Measurements from ENCODE around the gene BCAR3. TPM values are rescaled to one million over a fixed set of nuclear protein-coding genes. Genes with fewer than 3 reads are reported as not detected.

The BCAR3 gene
- total RNA-seq, 2 experiments from 2014 or later, result 0.66 to 0.72 TPM

DNA sequence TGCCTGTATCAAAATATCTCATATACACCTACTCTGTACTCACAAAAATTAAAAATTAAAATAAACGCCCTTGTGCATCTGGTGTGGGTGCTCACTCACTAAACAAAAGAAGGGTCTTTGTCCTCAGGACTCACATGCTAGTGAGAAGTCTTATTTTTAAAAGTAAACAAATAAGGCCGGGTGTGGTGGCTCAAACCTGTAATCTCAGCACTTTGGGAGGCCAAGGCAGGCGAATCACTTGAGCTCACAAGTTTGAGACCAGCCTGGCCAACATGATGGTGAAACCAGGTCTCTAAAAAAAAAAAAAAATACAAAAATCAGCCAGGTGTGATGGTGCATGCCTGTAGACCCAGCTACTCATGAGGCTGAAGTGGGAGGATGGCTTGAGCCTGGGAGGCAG lies 51.5 kb downstream of the BCAR3 start:
- Mint-ChIP-seq H3K9me3 (no peaks in the 10 kb centered on the region), H3K27me3 (no peaks in the 10 kb centered on the region), H3K27ac (no peak overlapping the region), H3K4me1 (no peaks in the 10 kb centered on the region), H3K4me3 (no peak overlapping the region), H3K36me3 (no peaks in the 10 kb centered on the region)
- DNase-seq, result no peak

DNA sequence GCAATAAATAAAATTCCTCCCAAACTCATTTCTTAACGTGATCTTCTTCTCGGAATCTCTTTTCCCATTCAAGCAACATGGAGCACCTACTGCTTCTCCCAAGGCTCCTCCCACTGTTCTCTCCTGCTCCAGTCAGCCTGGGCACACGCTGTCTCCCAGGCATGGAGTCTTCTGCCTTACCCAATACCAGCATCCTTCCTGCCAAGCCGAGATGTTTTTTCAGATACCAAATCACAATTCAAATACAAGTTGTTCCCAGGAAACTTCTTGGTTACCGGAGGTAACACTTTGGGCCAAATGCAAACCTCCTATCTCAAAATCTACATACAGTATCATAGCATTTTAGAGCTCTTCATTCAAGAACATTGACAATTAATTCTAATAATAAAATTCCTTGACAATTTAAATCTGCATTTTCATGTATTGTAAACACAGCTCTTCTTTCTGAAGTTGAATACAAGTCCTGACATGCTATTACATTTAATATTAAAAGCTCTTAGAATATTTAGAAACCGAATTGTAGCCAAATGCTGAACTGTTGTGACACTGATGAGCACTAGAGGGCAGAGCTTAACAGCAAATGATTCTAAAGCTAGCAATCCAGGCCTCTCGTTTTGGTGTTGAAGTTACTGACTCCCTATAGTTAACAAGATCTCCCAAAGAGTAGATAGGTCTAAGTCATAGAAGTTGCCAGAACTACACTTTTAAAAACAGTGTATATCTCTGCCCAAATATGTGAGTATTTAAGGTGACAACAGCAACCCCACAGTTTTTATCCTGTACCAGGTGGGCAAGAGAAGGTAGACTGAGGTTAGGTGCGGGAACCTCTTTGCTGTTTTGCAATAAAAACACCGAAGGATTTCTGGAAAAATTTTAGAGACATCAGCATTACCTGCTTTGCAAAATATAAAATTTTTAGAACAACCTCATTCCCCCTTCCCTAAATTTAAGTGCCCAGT lies 52.3 kb downstream of the BCAR3 start:
- Mint-ChIP-seq H3K36me3 (no peaks in the 10 kb centered on the region), H3K27ac (no peak overlapping the region), H3K27me3 (no peaks in the 10 kb centered on the region), H3K4me1 (no peaks in the 10 kb centered on the region), H3K9me3 (no peaks in the 10 kb centered on the region), H3K4me3 (no peak overlapping the region)
- DNase-seq, result peak; percentile 31

DNA sequence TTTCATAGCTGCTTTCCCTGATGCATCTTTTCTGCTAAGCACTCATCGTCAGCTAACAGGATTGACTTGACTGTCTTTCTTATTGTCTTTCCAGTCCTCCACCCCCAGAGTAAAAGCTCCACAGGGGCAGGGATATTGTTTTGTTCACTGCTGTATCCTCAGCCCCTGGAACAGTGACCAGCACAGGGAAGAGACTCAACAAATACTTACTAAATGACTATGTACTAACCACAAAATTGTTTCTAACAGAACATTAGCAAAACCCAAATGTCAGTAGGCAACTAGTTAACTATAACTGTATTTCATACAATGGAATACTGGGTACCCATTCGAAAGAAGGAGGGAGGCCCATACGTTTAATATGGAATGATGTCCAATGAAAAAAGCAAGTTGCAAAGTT lies 53.0 kb downstream of the BCAR3 start:
- H3K9me3 Mint-ChIP-seq, result no peaks in the 10 kb centered on the region
- H3K4me3 Mint-ChIP-seq, result no peak overlapping the region
- DNase-seq, result no peak
- no peaks in the 10 kb centered on the region for H3K36me3 Mint-ChIP-seq
- H3K4me1 Mint-ChIP-seq, result no peaks in the 10 kb centered on the region
- no peaks in the 10 kb centered on the region for H3K27me3 Mint-ChIP-seq
- H3K27ac Mint-ChIP-seq, result no peak overlapping the region

DNA sequence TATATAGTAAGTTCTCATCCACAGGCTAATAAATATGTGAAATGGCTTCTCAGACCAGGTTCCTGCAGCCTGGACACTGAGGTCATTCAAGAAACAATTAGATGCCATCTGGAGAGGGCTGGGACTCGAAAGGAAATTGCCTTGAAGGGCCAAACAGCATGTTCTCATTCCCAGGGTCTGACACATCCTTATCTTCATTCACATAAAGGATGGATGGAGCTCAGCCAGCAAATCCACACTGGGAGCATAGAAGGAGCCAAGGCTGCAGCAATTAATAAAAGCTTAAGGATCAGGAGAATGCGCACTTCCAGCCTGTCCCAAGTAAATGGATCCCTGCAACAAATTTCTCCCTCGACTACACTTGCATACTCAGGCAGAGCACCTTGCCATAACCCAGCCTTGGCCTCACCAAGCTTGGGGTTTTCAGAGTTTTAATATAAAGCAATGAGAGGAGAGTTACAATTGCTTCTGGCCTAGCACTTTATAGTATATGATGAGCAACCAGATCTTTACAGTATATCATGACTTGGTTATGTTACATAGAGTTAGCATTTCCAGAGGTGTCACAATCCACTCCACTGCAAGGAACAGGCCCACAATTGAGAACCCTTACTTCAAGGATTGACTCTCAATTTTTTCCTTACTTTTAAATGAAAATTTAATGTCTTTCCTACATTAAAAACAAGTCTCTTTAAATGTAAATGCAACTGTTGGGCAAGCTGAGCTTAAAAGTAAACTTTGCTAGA lies 55.9 kb downstream of the BCAR3 start:
- H3K4me1 Mint-ChIP-seq, result no peaks in the 10 kb centered on the region
- H3K4me3 Mint-ChIP-seq, result no peak overlapping the region
- H3K27me3 Mint-ChIP-seq, result no peaks in the 10 kb centered on the region
- no peaks in the 10 kb centered on the region for H3K36me3 Mint-ChIP-seq
- no peak for DNase-seq
- no peaks in the 10 kb centered on the region for H3K9me3 Mint-ChIP-seq
- no peak overlapping the region for H3K27ac Mint-ChIP-seq

DNA sequence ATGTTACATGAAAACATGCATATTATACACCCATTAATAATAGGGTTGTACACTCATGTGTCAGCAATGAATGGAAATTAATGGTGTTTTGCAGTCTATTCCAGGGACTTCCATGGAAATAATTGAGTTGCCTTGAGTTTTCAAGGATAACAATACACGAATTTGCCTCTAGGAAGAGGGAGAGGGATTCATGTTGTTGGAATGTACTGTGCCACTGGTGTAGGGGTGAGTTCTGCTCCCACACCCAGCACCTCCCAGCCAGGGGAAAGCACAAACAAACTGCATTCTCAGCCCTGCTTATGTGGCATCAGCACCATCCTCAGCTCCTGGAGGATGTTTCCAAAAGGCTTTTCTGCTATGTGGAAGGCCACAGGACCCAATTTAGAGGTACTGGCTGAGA lies 57.8 kb downstream of the BCAR3 start:
- H3K27me3 Mint-ChIP-seq, result no peaks in the 10 kb centered on the region
- no peaks in the 10 kb centered on the region for H3K9me3 Mint-ChIP-seq
- no peak overlapping the region for H3K4me3 Mint-ChIP-seq
- H3K27ac Mint-ChIP-seq, result no peak overlapping the region
- H3K36me3 Mint-ChIP-seq, result no peaks in the 10 kb centered on the region
- no peak for DNase-seq
- H3K4me1 Mint-ChIP-seq, result no peaks in the 10 kb centered on the region

DNA sequence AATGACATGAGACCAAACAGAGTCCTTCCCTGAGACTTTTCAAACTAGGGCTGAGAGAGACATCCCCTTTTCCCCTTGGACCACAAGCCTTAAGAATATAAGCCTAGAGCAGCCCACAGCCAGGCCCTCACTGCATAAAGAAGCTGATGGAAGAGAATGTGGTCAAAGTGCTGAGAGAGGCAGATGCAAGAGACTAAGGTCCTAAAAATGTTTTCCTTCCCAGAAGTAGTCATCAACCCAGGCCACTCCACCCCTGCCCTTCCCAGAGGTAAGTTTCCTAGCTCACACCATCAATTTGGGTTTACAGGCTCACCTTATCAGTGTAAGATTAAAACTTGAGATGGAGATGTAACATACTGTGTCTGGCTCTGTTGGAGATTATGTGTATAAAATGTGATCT lies 58.2 kb downstream of the BCAR3 start:
- no peaks in the 10 kb centered on the region for H3K9me3 Mint-ChIP-seq
- H3K36me3 Mint-ChIP-seq, result no peaks in the 10 kb centered on the region
- no peak overlapping the region for H3K27ac Mint-ChIP-seq

DNA sequence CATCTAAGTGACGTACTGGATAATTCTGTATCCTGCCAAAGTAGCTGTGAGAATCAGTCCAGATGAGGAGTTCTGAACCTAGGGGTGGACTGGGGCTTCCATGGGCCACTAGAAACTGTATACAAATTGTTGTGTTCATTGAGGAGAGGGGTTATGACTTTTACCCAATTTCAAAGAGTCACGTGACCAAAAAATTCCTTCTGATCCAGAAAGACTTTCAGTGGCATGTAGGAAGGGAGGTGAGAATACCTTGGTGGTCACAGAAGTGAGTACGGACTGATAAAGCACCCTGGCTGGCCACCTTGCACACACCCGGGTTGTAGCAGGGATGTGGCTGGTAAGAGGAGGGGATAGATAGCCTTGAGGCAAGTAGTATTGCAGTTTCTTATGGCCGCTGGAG lies 60.4 kb downstream of the BCAR3 start:
- no peak for DNase-seq
- Mint-ChIP-seq H3K9me3 (no peaks in the 10 kb centered on the region), H3K4me3 (no peak overlapping the region), H3K4me1 (peaks cover 5% of the 10 kb centered on the region), H3K36me3 (no peaks in the 10 kb centered on the region), H3K27me3 (no peaks in the 10 kb centered on the region), H3K27ac (no peak overlapping the region)

More for the DNA sequence above, 58.2 kb downstream of the BCAR3 start:
- DNase-seq, result no peak
- Mint-ChIP-seq H3K4me3 (no peak overlapping the region), H3K27me3 (no peaks in the 10 kb centered on the region), H3K4me1 (no peaks in the 10 kb centered on the region)

DNA sequence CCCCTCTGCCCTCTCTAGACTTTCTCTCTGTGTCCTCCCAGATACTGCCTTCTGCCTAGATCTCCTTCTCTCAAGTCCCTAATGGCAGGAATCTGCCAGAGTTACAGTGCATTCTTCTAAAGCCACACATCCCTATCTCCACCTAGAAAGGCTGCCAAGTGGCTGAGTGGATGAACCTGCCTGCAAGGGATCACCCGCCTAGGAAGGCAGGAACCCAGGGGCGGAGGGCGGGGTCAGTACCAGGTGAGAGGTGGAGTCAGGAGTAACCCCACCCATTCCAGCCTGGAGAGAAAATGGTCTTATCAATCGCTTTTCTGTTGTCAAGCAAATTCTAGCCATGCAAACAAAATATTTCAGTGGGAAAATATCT lies 60.8 kb downstream of the BCAR3 start:
- no peaks in the 10 kb centered on the region for H3K9me3 Mint-ChIP-seq
- no peaks in the 10 kb centered on the region for H3K27me3 Mint-ChIP-seq
- no peaks in the 10 kb centered on the region for H3K36me3 Mint-ChIP-seq
- H3K4me1 Mint-ChIP-seq, result peaks cover 9% of the 10 kb centered on the region
- no peak overlapping the region for H3K4me3 Mint-ChIP-seq
- no peak overlapping the region for H3K27ac Mint-ChIP-seq
- no peak for DNase-seq

DNA sequence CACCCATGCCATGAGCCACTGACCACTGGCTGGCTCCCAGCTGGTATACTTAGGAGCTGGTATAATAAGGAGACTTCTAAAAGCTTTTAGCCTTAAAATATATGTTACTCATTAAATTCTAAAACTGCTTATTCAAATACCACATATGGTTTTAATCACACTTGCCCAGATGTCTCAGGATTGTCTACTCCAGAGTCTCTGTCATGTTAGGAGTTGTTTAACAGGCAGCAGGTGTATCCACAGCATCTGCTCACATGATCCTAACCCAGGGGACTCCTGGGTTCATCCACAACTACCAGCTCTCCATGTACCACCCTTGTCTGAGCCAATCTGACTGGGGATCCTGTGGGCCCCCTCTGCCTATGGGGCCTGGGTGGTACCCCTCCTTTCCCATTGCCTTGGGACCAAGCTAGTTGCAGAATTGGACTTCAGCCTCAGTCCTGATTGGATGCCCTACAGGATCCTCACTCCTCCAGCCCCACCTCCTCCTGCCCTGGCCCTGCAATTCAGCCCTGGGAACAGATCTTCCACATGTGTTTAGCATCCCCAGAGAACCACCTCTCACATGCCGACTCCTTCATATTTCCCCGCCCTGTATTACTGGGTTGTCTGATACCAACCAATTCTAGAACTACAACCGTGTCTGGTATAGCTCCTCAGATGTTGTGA lies 61.3 kb downstream of the BCAR3 start:
- Mint-ChIP-seq H3K9me3 (no peaks in the 10 kb centered on the region), H3K36me3 (no peaks in the 10 kb centered on the region), H3K27ac (no peak overlapping the region), H3K27me3 (no peaks in the 10 kb centered on the region), H3K4me3 (no peak overlapping the region), H3K4me1 (peaks cover 14% of the 10 kb centered on the region)
- DNase-seq, result no peak

DNA sequence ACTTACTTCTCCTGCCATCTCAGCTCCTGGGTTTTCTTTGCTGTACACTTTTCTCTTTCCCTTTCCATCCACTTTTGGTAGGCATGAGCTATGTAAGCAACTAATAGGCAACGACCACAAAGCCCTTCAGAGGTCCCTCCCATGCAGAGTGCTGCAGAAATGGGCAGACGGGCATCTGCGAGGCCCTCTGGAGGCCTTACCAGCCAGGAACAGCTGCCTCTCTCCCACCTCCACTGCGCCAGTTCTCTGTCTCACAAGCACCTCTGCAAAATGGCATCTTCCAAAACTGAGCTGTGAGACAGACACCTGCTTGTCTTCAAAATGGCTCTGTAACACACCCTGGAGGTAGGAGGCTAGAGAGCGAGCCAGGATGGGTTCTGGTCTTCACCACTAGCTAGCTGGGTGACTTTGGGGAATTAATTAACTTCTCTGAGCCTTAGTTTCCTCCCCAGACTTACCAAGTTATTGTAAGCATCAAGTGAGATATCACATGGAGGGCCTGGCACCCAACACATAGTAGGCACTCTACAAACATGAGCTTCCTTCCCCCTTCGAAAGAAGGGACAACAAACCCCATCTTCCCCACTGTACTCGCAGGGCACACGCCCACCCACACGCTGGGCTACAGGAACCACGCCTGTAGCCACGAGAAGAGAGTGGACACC lies 62.0 kb downstream of the BCAR3 start:
- peaks cover 18% of the 10 kb centered on the region for H3K4me1 Mint-ChIP-seq
- H3K4me3 Mint-ChIP-seq, result no peak overlapping the region
- no peak overlapping the region for H3K27ac Mint-ChIP-seq
- no peaks in the 10 kb centered on the region for H3K27me3 Mint-ChIP-seq
- H3K9me3 Mint-ChIP-seq, result no peaks in the 10 kb centered on the region
- H3K36me3 Mint-ChIP-seq, result no peaks in the 10 kb centered on the region
- no peak for DNase-seq

DNA sequence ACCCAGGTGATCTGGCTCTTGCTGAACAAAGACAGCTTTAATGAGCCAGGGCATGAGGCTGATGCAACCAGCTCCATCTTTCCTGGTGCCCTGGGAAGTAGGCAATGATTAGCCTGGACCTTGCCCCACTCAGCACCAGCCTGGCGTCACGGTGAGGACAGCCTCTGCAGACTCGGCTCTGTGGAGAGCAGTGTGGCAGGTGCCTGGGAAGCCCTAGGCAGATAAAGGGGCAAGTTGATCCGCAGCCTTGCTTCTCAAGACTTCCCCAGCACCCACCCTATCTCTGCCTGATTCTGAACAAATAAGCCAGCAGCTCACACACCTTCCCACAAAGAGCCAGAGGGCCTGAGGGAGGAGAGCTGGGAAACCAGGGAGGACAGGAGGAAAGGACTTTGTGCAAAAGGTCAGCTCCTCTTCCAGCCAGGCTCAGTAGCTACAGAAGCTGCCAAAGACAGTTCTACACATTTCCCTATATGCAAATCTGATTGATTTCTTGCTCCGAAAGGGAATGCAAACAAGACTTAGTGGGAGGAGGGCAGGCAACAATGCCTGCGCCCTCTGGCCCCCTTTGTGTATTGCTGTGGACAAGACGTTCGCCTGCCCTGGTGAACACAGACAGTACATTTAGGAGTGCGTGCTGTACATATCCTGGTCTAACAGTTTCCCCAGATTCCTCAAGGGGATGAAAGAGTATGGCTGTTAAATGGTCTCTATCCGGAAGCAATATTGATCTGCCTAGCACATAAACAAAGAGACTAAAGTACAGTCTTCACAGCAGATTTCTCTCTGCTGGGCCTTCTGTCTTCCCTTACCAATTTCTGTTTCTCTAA lies 63.8 kb downstream of the BCAR3 start:
- H3K4me3 Mint-ChIP-seq, result no peak overlapping the region
- H3K9me3 Mint-ChIP-seq, result no peaks in the 10 kb centered on the region
- H3K36me3 Mint-ChIP-seq, result no peaks in the 10 kb centered on the region
- no peak overlapping the region for H3K27ac Mint-ChIP-seq
- H3K4me1 Mint-ChIP-seq, result peaks cover 18% of the 10 kb centered on the region
- no peak for DNase-seq
- H3K27me3 Mint-ChIP-seq, result peaks cover 3% of the 10 kb centered on the region

DNA sequence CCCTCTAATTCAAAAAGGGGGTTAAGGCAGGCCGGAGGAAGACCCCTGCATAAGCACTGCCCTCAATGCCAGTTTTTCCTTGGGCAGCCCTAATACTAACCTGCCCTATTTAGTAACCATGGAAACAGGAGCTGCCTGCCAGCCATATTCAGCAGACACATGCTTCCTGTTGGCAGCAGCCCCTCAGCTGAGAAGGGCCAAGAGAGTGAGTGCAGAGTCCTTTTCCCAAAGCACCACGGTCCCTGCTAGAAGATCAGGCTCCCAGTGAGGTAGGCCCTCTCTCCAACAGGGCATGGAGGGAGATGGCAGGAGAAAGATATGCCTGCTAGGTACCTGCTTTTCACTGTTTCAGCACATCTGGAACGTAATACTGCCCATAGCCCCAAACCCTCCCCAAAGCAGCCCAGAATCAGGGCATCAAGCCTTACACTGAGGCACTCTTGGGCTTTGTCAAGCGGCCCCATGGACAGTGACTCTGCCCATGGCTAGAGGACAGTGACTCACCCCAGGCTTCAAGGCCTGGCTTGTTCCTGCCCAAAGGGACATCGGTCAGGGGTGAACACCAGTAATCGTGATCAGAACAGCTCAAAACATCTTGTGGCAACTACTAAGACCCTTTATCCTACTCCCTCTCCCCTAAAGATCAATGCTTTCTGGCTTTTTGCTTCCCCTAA lies 64.5 kb downstream of the BCAR3 start:
- H3K27me3 Mint-ChIP-seq, result peaks cover 3% of the 10 kb centered on the region
- no peak overlapping the region for H3K4me3 Mint-ChIP-seq
- peaks cover 18% of the 10 kb centered on the region for H3K4me1 Mint-ChIP-seq
- no peak overlapping the region for H3K27ac Mint-ChIP-seq
- no peaks in the 10 kb centered on the region for H3K9me3 Mint-ChIP-seq
- H3K36me3 Mint-ChIP-seq, result no peaks in the 10 kb centered on the region
- no peak for DNase-seq

DNA sequence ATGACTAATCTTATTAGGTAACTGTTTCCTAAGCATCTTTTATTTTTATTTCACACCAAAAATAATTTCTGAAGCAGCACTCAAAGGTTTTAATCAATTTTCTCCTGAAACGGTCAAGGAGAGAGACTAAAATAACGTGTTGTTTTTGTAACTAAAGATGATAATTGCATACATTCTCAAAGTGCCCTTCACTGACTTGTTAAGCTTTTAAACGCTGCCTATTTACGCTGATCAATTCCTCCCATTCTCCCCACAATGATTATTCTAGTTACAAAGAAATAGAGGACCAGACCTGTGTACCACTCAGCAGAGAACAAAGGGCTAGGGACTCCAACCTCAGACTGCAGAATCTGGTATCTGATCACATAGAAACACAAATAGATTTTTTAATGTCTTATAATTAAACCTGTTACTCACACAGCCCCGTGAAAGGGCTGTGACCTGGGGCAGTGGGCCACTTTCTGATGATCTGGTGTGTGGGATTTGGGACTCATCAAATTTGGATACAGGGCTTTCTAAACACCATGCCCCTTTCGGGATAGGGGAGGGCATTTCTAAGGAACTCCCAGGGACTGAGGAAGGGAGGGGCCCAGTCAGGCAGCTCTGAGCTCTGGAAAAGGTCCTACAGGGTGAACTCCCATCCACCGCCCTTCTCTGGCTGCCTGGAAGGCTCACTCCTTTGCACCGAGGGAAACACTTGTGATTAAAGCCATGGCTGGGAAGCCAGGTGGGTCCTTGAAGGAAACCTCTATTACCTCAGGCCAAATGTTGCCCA lies 65.2 kb downstream of the BCAR3 start:
- Mint-ChIP-seq H3K27ac (no peak overlapping the region), H3K4me1 (peaks cover 18% of the 10 kb centered on the region), H3K27me3 (peaks cover 3% of the 10 kb centered on the region), H3K9me3 (no peaks in the 10 kb centered on the region), H3K4me3 (no peak overlapping the region), H3K36me3 (no peaks in the 10 kb centered on the region)
- no peak for DNase-seq
